GM18520 (cell line): Measurements from ENCODE around the gene ZNF497.
"Not testable (repeated sequence)": the region's sequence is repeated elsewhere in the genome, so short reads cannot be mapped to it uniquely, and the experiment has no call there.

Experiments used
- ATAC-seq: cut with Tn5 transposase; IDR thresholded peaks from one replicate; pipeline ENCODE4 v1.9.1; 2021; ENCODE audit not compliant: unreplicated experiment

Gene ZNF497

DNA sequence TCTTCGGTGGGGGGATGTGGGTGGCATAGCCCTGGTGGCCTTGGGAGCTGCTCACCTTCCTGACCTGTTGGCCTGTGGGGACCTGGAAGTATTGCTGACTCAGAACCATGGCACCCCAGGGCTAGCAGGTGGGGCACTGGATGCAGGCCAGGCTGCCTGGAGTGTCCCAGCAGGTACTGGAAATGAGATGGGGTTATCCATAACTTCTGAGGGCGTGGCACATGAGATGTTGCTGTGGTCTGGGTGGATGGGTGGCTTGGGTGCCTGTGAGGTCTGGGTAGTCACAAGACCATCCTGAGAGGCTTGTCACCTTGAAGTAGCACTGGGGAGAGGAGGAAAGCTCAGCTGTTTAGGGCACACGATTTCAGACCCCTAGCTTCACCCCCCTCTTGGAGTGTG is 32.3 kb upstream of the ZNF497 start:
- no peak for ATAC-seq

DNA sequence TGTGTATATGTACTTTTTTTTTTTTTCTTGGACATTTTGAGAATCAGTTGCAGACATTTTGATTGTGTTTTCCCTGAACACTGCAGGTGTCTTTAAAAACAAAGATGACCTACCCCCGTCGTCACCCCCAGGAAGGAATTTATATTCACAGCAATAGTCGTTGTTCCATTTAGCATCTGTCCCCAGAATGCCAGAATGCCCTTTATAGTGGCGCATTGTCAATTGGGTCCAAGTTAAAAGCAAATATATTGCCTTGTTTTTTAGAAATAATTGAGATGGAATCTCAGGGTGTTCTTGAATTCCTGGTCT is 31.1 kb upstream of the ZNF497 start:
- ATAC-seq = no peak

DNA sequence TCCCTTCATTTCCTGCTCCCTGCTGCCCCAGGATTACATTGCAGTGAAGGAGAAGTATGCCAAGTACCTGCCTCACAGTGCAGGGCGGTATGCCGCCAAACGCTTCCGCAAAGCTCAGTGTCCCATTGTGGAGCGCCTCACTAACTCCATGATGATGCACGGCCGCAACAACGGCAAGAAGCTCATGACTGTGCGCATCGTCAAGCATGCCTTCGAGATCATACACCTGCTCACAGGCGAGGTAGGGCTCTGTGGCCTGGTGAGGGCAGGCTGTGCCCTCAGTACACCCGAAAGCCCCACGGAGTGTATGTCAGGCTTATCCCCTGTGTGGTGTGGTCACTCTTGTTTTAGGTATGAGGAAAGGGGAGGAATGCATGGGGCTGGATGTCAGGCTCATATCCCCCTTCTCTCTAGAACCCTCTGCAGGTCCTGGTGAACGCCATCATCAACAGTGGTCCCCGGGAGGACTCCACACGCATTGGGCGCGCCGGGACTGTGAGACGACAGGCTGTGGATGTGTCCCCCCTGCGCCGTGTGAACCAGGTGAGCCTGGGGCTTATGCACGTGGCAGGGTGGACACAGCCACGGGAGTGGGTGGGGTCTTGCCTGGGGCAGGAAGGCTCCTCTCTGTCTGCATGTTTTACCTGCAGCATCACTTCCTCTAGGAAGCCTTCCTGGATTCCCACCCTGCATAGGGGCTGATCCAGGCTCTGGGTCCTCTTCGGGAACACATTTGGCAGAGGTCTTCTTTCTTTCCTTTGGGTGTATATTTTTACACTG is 30.6 kb upstream of the ZNF497 start:
- ATAC-seq = no peak

DNA sequence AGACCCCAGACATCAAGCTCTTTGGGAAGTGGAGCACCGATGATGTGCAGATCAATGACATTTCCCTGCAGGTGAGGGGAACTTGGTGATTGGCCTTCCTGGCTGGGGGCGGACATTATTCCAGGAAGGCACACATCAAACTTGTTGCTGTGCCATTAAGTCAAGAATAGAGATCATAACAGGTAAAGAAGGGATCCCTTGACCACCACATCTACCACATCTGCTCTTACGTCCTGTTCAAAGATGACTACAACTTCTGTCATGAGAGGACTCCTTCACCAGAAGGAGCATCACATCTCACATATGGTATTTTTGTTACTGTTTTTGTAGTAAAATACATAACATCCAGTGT is 25.6 kb upstream of the ZNF497 start:
- ATAC-seq = no peak

DNA sequence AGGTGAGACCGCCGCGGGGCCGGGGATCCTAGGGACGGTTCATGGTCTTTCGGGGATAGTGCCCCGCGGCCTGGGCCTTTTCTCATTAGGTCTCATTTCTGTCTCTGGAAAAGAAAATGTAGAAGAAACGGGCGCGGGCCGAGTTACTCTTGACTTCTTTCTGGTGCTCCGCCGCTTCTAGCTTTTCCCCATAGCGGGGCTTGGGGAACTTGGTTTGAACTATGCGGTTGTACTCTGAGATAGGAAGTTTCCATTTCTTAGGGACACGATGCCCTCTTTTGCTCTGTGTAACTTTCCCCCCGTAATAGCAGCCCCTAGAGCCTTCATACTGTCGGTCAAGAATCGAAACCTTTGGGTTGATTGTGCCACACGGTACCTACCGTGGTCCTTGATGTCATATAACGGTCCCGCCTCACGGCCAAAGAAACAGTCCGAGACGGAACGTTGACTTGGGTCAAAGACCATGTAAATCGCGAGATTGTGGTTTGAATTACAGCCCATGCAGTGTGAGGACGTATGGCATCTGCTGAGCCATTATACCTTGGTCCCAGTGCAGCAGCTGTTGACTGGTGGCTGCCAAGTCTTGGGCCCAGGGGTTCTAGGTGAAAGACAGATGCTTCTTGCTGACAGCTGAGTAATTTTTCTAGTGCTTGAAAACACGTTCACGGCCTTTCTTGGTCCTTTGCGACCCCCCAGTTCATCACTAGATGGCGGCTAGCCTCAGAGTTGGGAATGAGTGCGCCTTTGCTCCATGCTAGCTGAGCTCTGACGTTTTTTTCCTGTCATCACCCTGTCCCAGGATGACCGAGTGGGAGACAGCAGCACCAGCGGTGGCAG is 25.0 kb upstream of the ZNF497 start:
- no peak for ATAC-seq

DNA sequence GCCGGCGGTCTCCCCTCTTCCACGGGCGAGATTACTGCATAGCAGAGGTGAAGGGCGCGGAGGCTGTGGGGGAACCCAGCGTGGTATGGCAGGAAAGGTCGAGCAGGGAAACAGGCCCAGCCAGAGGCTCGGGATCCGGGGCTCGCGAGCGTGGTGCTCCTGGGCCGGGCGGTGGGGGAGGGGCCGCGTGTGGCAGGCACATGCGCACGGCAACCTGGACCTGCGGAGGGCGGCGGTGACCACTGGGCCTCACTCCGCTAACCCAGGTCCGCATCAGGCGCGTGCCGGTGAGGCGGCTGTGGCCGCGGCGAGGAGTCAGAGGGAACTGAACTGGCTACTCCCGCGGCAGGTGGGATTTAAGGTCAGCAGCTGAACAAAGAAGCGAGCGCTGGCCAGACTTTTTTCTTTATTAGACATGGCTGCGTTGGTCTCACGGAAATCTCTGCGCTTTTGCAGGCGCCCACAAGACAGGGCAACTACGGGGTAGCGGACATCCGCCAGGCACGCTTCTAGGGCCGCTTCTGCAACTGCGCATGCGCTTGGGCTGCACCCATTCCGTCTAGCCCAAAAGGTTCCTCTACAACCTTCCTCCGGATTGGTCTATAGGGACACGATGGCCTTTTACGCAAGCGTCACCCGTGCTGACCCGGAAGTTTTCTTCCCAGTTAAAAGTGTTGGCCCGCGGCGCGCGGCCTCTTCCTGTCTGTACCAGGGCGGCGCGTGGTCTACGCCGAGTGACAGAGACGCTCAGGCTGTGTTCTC is 24.2 kb upstream of the ZNF497 start, which contains the start of gene RPS5:
RPS5 (plus strand) TSS at position 694 of the 762 bp plus-strand sequence. CDS start 869 bp downstream, outside the sequence.
- peak; percentile 87 for ATAC-seq

DNA sequence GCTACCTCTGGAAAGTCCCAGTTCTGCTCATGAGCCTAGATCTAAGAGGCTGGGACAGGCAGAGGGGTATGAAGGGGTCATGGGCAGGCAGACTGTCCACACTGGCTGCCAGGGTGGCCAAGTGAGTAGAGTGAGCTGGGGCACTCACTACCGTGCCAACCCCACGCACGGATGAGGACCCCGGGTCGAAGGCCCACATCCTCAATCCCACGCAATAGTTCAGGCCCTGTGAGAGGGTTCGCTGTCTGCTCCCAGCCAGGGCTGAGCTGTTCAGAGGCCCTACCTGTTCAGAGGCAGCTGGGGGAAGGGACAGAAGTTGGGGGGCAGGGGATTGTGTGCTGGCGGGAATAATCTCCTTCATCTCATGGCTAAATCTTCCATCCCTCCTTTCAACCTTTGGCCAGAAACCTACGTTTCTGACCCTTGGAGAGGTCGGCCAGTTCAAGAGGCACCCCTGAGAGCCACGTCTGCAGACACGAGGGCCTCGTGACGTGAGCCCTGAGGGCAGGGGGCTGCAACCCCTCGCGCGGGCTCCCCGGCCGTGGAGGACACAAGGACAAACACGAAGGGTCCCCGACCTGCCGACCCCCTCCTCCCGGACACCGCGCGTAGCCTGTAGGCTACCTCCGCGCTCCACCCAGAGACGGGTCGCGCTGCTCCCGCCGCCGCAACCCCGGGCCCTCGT is 23.5 kb upstream of the ZNF497 start:
- ATAC-seq = no peak

DNA sequence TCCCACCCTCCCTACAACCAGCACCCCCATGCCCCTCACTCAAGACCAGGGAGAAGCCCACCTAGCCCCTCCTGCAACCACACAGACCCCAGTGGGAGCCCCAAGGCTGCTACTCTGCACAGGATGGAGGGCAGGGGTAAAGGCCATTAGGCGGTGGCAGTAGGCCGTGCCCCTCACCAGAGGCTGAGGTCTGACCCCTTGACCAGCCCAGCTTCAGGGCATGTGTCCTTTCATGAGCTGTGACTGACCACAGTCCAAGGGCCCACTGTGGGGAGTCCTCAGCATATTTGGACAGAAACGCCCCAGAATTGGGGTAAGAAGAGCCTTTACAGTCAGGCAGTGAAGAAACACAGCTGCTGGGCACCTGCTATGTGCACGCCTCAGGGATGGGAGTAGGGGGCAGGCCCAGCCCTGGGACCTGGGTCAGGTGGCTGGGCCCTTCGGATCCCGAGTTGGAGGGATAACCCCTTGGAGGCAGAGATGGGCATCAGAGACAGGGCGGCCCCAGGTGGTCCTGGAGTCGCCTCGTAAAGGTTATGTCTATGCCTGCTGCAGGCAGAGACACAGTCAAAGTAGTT is 22.9 kb upstream of the ZNF497 start:
- no peak for ATAC-seq

DNA sequence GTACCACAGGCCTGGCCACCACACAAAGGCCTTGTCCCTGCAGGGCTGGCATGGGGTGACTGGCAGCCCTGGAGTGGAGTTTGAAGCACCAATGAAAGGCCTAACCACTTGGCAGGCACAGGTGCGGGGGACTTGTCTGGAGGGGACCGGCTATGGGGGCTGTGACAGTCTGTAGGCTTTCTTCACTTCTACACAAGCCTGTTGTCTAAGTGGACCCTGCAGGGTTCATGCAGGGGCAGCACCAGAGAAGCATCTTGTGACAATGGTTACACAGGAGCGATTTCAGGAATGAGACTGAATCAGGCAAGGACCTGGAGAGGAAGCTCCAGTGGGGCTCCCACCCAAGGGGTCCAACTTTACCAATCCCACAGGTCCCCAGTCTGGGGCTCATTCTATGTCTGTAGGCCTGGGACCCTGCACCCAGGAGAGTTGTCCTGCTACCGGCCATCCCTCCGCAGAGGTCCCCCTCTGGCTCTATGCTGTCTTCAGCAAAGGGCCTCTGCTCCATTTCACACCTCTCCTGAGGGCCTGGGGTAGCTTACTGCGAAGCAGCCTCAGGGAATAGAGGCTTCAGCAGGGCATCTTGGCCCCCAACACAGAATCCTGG is 20.5 kb upstream of the ZNF497 start:
- ATAC-seq = no peak

DNA sequence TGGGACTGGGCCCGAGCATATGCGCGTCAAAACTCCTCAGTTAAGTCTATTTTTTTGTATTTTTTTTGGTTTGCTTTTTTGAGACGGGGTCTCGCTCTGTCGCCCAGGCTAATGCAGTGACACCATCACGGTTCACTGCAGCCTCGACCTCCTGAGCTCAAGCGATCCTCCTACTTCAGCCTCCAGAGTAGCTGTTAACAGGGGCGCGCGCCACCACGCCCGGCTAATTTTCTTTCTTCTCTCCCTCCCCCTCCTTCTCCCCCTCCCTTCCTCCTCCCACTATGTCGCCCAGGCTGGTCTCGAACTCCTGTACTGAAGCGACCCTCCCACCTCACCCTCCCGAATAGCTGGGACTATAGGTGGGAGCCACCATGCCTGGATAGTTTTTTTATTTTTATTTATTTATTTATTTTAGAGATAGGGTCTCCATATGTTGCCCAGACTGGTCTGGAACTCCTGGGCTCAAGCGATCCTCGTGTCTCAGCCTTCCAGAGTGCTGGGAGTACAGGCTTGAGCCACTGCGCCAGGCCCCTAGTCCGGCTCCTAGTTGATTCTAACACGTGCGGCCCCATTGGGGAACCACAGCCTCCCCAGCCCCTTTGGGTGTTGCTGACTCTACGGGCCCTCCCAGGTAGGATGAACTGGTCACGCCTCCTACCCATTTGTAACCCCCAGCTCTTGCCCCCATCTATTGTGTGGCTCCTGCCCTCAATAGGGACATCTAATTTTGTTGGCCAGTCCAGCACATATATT is 19.1 kb upstream of the ZNF497 start:
- ATAC-seq = no peak

DNA sequence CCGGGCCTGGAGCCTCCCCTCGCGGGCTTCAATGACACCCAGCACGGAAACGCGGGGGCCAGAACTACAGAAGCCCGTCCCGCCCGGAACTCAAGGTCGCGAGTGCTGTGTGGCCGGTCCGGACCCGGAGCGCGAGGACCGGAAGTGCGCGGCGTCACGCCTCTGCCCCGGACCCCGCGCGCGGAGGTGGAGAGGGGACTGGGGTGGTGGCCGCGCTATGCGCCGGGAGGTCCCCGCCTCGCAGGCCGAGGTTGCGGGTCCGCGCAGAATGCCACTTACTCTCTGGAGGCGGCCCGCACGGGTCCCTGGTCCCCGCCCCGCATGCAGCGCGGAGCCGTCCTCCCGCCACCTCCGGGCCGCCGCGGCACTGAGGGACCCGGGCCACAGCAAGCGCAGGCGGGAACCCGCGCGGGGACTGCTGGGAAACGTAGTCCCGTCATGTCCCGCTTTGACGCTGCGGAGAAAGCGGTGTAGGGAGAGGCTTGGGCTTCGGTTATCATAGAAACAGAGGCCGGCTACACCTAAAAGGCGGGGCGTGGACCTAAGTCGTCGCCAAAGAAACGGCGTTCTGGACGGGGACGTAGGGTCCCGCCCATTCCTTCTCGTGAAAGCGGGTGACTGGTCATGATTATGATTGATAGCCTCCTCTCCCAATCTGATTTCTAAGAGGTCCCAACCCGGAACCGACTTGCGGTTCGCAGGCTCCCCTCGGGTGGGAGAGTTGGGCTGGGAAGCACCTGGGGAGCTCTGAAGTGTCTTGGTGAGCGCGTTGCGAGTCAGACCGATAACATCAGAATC is 18.3 kb upstream of the ZNF497 start, which contains the start of gene ZNF837:
ZNF837 (minus strand) TSS at position 369 of the 798 bp plus-strand sequence. CDS start 11,698 bp downstream, outside the sequence.
- peak; percentile 75 for ATAC-seq

DNA sequence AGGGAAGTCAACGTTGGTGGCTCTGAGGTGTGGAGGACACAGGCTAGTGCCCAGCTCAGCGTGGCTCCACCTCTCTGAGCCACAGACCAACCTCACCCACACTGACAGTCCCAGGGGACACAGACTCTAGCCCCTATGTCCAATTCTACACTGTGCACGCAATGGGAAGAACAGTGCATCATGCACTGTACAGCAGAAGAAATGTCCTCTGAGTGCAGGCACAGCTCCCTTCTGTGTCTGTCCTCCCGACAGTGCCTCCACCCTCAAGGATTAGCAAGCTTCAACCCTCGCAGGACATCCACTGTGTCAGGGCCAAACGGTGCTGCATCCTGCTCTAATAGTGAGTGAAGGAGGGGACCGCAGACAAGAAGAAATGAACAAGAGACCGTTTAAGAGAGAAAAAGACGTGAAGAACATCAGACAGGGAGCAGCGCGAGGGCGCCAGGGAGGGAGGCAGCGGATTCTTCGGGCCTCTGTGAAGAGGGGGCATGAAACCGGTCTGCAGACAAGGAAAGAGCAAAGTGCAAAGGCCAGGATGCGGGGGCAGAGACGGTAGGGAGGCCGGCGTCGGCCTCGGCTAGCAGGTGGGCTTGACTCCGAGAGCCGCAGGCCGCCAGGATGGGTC is 17.6 kb upstream of the ZNF497 start:
- ATAC-seq = no peak

DNA sequence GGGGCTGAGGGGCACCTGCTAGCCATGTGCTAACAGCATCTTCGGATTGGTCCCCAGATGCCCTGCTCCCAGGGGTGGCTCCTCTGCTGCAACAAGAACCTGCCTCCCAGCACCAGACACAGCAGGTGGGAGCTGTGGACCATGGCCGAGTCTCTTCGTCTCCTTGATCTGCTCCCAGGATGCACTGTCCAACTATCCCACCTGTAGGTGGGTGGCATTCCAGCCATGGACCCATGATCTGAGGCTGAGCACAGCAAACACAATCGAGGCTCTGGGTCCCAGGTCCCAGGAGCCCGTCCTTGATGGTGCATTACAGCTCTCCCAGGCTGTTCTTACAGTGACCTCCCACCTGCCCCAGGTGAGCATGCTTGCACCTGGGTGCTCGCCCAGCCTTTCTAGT is 16.7 kb upstream of the ZNF497 start:
- ATAC-seq = no peak

DNA sequence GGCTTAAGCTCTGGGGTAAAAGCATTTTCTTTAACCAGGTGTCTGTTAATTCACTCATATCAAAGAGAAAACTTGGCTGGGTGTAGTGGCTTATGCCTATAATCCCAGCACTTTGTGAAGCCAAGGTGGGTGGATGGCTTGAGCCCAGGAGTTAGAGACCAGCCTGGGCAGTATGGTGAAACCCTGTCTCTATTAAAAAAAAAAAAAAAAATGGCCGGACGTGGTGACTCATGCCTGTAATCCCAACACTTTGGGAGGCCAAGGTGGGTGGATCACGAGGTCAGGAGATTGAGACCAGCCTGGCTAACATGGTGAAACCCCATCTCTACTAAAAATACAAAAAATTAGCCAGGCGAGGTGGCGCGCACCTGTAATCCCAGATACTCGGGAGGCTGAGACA is 14.2 kb upstream of the ZNF497 start:
- ATAC-seq = not testable (repeated sequence)

DNA sequence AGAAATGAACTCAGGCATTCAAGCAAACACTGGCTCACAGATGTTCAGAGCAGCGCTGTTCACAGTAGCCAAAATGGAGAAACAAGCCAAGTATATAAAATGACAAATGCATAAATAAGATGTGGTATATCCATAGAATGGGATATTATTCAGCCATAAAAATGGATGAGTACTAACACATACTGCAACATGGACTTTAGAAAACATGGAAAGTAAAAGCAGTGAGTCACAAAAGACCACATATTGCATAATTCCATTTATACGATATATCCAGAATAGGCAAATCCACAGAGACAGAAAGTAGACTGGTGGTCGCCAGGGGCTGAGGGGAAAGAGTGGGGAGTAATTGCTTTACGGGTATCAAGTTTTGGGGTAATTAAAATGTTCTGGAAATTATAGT is 11.6 kb upstream of the ZNF497 start:
- no peak for ATAC-seq

DNA sequence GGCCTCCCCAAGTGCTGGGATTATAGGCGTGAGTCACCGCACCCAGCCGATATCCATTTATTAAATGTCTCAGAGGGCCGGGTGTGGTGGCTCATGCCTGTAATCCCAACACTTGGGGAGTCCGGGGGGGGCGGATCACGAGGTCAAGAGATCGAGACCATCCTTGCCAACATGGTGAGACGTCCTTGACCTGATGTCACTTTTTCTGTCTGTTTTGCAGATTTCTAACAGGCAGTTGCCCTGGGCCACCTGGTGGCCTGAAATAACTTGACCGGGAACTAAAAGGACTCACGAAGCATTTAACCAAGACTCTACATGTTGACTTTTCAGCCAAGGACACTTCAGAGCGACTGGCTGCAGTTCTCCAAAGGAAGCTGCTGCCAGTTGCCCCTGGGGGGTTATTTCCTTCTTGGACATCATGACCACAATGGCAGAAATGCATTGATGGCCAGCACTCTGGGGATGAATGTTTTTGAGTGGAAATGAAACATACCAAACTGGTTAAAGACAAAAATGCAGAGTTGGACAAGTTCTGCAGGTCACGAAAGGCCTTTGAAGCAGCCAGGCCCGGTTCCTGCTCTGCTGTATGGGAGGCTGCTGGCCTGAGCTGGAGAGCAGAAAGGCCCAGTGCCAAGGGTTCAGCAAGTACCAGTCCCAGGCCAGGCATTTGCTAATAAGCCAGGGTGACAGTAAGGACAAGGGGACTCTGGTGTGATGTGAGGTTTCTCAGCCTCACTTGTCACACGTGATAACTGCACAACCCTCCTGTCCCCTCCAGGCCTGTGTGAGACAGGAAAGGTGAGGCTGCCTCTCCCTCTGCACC is 10.0 kb upstream of the ZNF497 start:
- ATAC-seq = no peak

DNA sequence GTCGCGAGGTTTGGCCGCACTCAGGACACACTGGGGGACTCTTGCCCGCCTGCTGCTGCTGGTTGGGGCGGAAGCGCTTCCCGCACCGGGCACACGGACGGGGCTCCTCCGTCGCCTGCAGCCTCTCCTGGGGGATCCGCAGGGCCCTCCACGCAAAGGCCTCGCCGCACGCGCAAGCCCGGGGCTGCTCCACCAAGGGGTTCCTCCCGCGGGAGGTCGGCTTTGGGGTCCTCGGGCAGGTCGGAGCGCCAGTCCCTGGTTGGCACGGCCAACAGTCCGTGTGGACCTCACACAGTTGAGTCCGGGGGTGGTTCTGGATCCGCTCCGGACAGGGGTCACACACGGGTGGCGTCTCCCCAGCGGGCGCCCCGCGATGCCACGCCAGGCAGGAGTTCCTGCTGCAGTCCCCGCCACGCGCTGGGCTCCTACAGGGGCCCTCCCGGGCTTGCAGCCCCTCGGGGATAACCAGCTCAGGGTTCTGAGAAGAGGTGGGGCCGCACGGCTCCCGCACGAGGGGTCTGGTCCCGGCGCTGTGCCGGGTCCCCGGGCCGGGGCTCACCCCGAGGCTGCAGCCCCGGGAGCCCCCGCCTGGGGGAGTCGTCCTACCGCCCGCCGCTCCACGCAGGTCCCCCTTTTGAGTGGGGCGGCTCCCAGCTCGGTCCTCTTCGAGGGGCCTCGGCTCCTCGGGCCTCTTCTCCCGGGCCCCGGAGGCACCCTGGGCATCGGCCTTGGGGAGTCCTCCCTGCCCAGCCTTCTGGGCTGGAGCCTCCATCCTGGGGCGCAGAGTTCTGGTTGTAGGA is 6.2 kb upstream of the ZNF497 start:
- ATAC-seq = no peak
